A549 (cell line): ENCODE measurements around the gene INAFM1.

Source experiments
- BHLHE40 ChIP-seq: IDR thresholded peaks from 2 replicates; pipeline ENCODE4 v1.6.1; 2012; ENCODE audit warnings: low read depth, low read length, inconsistent platforms
- CBX8 ChIP-seq: fragments of 200-600 bp; sonication (generic); IDR thresholded peaks from 2 replicates; pipeline ENCODE4 v1.6.1; 2016
- CTCF ChIP-seq: fragments of >200 bp; sonication (Bioruptor Twin); formaldehyde crosslinking; IDR thresholded peaks from 3 replicates; pipeline ENCODE4 v1.5.1; 2016
- E2F6 ChIP-seq: IDR thresholded peaks from 2 replicates; pipeline ENCODE4 v1.6.1; 2012; ENCODE audit warnings: low read depth, borderline replicate concordance
- EP300 ChIP-seq, 2 experiments: fragments of >200 bp; sonication (Bioruptor Twin); formaldehyde crosslinking; IDR thresholded peaks; 2 replicates in 1 of 2; 3 replicates in 1 of 2; pipeline ENCODE4 v1.6.1; 2016 to 2017
- FOSL2 ChIP-seq, 2 experiments: fragments of 450-650 bp in 1 of 2; fragments of >200 bp in 1 of 2; sonication (Bioruptor Twin) in 1 of 2; formaldehyde crosslinking; IDR thresholded peaks; 2 replicates each; pipeline versions ENCODE4 v1.5.0 to v1.6.1; 2016 to 2020; ENCODE audit warnings: mild to moderate bottlenecking in 1 of 2, moderate library complexity in 1 of 2
- HEYL ChIP-seq: fragments of 250-450 bp; sonication (Bioruptor Pico); IDR thresholded peaks from 2 replicates; pipeline ENCODE4 v1.8.0; 2021; ENCODE audit warnings: mild to moderate bottlenecking, moderate library complexity
- HMGXB4 ChIP-seq: fragments of 250-450 bp; sonication (Bioruptor Pico); IDR thresholded peaks from 2 replicates; pipeline ENCODE4 v1.5.0; 2021; ENCODE audit warnings: mild to moderate bottlenecking, moderate library complexity, borderline replicate concordance
- JUNB ChIP-seq: fragments of >200 bp; sonication (Bioruptor Twin); formaldehyde crosslinking; IDR thresholded peaks from 2 replicates; pipeline ENCODE4 v1.6.1; 2016
- KDM5A ChIP-seq: fragments of 200-600 bp; sonication (generic); IDR thresholded peaks from 2 replicates; pipeline ENCODE4 v1.6.1; 2016; ENCODE audit warnings: antibody characterized with exemption, mild to moderate bottlenecking
- POLR2A ChIP-seq: IDR thresholded peaks from 2 replicates; pipeline ENCODE4 v1.6.1; 2012; ENCODE audit warnings: mild to moderate bottlenecking, low read length
- POLR2AphosphoS2 ChIP-seq: conservative IDR thresholded peaks from 2 replicates; pipeline ENCODE4 v1.6.1; 2012; ENCODE audit warnings: low read length, improper control_type of control experiment, inconsistent platforms
- RAD21 ChIP-seq, 2 experiments: fragments of >200 bp in 1 of 2; sonication (Bioruptor Twin) in 1 of 2; formaldehyde crosslinking in 1 of 2; IDR thresholded peaks in 1 of 2; conservative IDR thresholded peaks in 1 of 2; 2 replicates in 1 of 2; 3 replicates in 1 of 2; pipeline ENCODE4 v1.6.1; 2012 to 2018; ENCODE audit warnings: inconsistent platforms in 1 of 2
- USF2 ChIP-seq: fragments of 450-650 bp; IDR thresholded peaks from 2 replicates; pipeline ENCODE4 v1.6.1; 2014; ENCODE audit warnings: antibody characterized with exemption

GRCh38 chr19:47319923-47320871 lies 45.5 kb downstream of the INAFM1 start:
- TF ChIP-seq POLR2A (no peak), CTCF (no peak), KDM5A (no peak), JUNB (no peak), HMGXB4 (CRISPR knock-in tag) (no peak), CBX8 (no peak), RAD21 (conservative IDR thresholded peaks at IDR 0.05 in 1 of 2, IDR thresholded peaks at IDR 0.05 in 1 of 2) (no peak), HEYL (no peak), EP300 (IDR thresholded peaks at IDR 0.05) (no peak), E2F6 (no peak), POLR2AphosphoS2 (no peak), BHLHE40 (no peak), FOSL2 (IDR thresholded peaks at IDR 0.05) (no peak), FOSL2 (CRISPR knock-in tag; IDR thresholded peaks at IDR 0.05) (no peak), USF2 (no peak)
